COLO668 (cell line): ENCODE results near the gene IL18R1.
A peak's percentile ranks its signal among the peaks of the same experiment; 100 is the strongest.
"Not testable (repeated sequence)": the region's sequence is repeated elsewhere in the genome, so short reads cannot be mapped to it uniquely, and the experiment has no call there.

Experiments
- DNase-seq: peaks from one replicate; lab custom pipeline; 2025; ENCODE audit not compliant: unreplicated experiment; lab: John Stamatoyannopoulos, UW

The IL18R1 gene, protein sequence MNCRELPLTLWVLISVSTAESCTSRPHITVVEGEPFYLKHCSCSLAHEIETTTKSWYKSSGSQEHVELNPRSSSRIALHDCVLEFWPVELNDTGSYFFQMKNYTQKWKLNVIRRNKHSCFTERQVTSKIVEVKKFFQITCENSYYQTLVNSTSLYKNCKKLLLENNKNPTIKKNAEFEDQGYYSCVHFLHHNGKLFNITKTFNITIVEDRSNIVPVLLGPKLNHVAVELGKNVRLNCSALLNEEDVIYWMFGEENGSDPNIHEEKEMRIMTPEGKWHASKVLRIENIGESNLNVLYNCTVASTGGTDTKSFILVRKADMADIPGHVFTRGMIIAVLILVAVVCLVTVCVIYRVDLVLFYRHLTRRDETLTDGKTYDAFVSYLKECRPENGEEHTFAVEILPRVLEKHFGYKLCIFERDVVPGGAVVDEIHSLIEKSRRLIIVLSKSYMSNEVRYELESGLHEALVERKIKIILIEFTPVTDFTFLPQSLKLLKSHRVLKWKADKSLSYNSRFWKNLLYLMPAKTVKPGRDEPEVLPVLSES

GRCh38 chr2:102355526-102356380 is at the start of gene IL18R1:
TSS of gene IL18R1 (plus strand) at chr2:102355796. CDS start at chr2:102362661, 6,865 bp downstream.
- DNase-seq = peak; percentile 90

DNA sequence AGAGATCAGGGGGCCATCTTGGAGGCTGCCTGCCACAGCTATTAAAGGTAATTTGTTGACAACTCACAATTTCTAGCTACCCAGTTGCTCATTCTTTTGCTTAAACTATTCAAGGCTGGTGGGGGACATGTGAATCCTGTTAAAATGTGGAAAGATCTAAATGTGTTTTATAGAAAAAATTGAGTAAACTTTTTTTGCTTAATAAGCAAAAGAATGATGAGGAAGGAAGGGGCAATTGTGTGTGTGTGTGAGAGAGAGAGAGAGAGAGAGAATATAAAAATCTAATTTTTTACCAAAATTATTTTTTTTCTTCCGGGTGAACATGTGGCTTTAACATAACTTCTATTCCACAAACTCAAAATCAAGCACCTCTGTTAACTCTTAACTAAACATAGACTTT is 49.5 kb upstream of the IL18R1 start:
- no peak for DNase-seq

DNA sequence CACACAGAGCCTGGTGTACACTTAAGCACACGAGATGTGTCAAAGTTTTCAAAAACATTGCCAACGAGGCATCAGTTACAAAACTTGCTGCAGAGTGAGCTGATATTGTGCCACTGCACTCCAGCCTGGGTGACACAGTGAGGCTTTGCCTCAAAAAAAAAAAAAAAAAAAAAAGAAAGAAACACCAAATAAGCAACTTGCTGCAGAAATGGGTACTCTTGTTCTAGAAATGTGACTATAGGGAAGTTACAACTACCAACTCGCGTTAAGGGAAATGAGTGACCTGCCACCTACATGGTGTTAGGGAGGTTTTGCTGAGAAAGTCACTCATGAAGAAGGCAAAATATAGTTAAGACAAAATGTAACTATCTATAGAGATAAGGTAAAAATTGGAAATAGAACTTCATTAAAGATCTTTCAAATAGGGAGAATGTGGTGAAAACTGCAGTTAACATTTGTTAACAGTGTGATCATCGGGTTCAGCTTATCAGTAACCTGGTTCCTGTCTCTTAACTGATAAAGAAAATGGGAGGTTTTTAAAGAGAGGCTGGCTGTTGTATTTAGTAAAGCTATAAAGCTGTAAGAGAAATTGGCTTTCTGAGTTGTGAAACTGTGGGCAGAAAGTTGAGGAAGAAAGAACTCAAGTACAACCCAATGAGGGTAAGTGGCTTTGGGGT is 44.5 kb upstream of the IL18R1 start, which contains the start of gene IL1RL1:
Gene IL1RL1, plus strand, starts transcription at position 600 of the 677 bp plus-strand sequence. CDS start 26,702 bp downstream, outside the sequence.
- no peak for DNase-seq

- no peak for DNase-seq
Measured at GRCh38 chr2:102313025-102313424, 42.6 kb upstream of the IL18R1 start.

DNA sequence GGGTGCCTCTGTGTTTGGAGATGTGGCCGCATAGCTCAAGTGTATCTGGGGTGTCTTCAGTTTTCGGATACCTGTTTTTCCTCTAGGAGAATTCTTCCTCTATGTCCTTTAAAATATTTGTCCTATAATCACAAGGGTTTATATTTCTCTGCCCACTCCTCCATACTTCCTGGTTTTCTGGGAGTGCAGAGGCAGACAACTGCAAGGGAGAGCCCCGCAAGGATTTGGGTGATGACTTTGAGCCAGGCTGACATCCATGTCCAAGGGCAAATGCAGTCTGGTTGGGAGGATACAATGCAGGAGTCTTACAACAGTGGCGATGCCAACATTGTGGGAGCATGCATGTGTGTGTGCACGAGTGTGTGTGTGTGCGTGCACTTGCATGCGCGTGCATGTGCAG is 42.1 kb upstream of the IL18R1 start:
- no peak for DNase-seq

- no peak for DNase-seq
Measured at GRCh38 chr2:102313950-102314349, 41.6 kb upstream of the IL18R1 start.

- no peak for DNase-seq
Measured at GRCh38 chr2:102315921-102316320, 39.7 kb upstream of the IL18R1 start.

- no peak for DNase-seq
Measured at GRCh38 chr2:102317715-102318114, 37.9 kb upstream of the IL18R1 start.

DNA sequence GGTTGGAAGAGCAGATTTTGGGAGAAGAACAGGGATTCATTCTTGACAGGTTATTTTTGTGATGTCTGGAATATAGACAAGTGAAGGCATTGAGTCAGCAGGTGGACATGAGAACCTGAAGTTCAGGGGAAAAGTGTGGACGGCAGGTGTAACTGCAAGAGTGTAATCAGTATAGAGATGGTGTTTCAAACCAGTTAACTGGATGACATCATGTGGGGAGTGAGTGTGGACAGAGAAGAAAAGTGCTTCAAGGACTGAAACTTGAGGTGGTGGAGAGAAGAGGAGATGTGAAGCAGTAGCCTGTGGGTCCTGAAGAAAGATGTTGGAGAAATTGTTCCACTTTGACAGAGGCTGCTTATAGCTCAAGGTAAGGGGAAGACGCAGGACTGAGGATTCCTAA is 37.2 kb upstream of the IL18R1 start:
- no peak for DNase-seq

GRCh38 chr2:102321941-102322719 is 33.5 kb upstream of the IL18R1 start:
- no peak for DNase-seq

DNA sequence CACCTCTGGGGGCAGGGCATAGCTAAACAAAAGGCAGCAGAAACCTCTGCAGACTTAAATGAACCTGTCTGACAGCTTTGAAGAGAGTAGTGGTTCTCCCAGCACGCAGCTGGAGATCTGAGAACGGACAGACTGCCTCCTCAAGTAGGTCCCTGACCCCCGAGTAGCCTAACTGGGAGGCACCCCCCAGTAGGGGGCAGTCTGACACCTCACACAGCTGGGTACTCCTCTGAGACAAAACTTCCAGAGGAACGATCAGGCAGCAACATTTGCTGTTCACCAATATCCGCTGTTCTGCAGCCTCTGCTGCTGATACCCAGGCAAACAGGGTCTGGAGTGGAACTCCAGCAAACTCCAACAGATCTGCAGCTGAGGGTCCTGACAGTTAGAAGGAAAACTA is 30.7 kb upstream of the IL18R1 start:
- not testable (repeated sequence) for DNase-seq

GRCh38 chr2:102331311-102331980 is 24.1 kb upstream of the IL18R1 start:
- DNase-seq = no peak

DNA sequence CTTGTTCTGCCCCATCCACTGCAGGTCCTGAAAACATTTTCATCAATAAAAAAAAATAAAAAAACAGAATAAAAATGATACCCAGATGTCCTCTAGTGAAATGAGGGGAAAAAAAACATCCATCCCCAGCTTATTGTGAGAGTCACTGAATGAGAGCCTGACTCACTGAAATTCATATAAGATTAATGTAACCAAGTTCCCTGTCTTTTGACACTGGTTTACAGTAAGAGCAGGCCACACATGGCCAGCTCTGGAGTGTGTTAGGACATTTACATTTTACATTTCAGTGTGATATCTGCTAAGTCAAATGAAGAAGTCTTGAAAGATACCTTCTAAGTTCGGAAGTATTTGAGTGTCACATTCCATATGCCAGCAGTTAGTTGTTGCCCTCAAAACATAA is 21.1 kb upstream of the IL18R1 start:
- no peak for DNase-seq

DNA sequence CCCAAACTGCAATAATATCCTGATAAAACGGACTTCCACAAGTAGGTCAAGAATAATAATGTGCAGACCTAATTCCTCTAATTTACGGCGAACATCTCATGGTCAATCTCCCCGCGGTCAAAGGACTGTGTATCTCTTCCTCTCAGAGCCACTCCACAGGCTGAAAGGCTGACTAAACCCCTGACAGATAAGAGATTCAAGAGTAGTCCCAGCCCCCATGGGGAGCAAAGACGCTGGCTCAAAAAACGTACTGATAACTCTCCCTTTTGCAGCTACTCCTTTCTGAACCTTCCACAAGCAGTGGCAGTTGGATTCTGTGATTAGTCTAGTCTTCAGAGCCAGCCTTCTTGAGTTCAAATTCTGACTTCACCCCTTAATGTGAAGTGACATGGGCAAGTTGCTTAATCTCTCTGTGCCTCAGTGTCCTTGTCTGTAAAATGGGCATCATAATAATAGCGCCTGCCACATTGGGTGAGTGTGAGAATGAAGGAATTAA is 19.7 kb upstream of the IL18R1 start:
- DNase-seq = no peak

- no peak for DNase-seq
Measured at GRCh38 chr2:102336502-102336945, 19.1 kb upstream of the IL18R1 start.

DNA sequence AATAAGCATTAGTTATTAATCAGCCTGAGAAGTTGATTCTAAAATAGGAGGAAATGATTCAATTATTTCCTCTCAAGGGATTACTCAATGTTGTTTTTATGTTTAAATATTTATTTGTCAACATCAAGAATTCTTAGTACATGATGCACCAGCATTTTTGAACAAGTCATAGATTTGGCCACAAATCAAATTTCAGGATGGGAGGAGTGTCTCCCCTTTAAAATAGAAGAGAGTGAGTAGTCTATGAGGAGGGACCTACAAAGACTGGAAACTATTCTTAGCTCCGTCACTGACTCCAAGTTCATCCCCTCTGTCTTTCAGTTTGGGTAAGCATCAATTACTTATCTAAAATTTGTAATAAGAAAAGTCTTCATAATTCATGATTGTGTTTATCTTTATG is 18.6 kb upstream of the IL18R1 start:
- no peak for DNase-seq

DNA sequence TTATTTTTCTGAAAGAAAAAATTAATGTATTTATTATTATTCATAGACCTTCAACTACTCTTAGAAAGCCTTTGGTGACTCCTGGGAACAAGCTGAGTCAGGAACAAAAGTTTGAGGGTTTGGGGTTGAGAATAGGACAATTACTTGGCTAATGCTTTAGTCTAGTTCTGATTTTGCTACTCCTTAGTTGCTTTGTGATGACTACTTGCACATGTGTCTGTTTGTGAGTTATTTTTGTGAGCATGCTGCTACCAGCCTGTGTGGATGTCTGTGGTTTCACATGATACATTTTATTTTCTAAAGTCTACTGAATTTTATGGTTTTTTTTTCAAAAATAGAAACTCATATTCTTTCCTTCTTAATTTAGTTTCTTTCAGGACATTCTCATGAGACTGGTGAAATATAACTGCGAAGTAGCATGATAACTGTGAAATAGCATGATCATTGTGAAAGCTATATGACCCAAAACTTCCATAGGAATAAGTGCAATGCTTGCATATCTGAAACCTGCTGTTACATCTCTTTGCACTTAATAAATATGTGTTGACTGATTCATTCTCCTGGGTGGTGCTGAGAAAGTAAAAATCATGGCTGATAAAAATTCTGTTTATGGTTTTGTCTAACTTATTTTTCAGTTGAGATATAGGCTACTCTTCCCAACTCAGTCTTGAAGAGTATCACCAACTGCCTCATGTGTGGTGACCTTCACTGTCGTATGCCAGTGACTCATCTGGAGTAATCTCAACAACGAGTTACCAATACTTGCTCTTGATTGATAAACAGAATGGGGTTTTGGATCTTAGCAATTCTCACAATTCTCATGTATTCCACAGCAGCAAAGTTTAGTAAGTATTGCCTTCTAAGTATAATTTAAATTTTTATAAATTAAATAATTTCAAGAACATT is 17.9 kb upstream of the IL18R1 start:
- no peak for DNase-seq

DNA sequence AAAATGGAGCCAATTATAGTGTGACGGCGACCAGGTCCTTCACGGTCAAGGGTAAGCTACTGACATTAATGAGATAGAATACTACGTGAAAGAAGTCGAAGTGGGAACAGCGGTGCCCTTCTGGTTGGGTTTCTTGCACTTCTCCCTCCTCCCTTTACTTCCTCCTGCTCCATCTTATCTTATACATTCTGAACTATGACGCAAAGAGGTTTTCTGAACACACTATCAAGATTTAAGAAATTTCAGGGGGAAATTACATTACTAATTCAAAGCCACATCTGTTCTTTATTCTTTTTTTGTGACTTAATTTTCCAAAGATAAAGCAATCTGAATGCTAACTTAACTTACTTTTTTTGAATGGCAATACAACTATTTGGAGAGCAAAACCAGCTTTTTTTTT is 14.8 kb upstream of the IL18R1 start:
- DNase-seq = no peak

- DNase-seq = no peak
Measured at GRCh38 chr2:102342888-102343287, 12.7 kb upstream of the IL18R1 start.
